ENCODE measurements around the gene TRAF1.

GRCh38 chr9:120868339-120868675, 58.3 kb downstream of the TRAF1 start:
- TF ChIP-seq CTCF (IDR thresholded peaks at IDR 0.05) (no peak), POLR2A (IDR thresholded peaks at IDR 0.05) (no peak)
